Dendritic cell treated with granulocyte-macrophage colony-stimulating factor and Interleukin-4, amounts not matched to agents 40 ng/mL and 50 ng/mL, for 4 days (primary cell): ENCODE results near the gene EDAR.

ENCODE experiments used
- H3K27ac Mint-ChIP-seq: one replicate; pipeline ENCODE4 v1.8.0; 2022; ENCODE audit warnings: mild to moderate bottlenecking, mixed read lengths
- H3K27me3 Mint-ChIP-seq: one replicate; pipeline ENCODE4 v1.8.0; 2022; ENCODE audit warnings: mild to moderate bottlenecking, mixed read lengths
- H3K36me3 Mint-ChIP-seq: one replicate; pipeline ENCODE4 v1.8.0; 2022; ENCODE audit warnings: low read depth, mixed read lengths
- H3K4me1 Mint-ChIP-seq: one replicate; pipeline ENCODE4 v1.8.0; 2022; ENCODE audit warnings: low read depth, mixed read lengths
- H3K4me3 Mint-ChIP-seq: one replicate; pipeline ENCODE4 v1.8.0; 2022; ENCODE audit warnings: mild to moderate bottlenecking, moderate library complexity, mixed read lengths
- H3K9me3 Mint-ChIP-seq: one replicate; pipeline ENCODE4 v1.8.0; 2022; ENCODE audit warnings: mixed read lengths
- intact Hi-C: fragments of 100-400 bp; cut with micrococcal nuclease; formaldehyde crosslinking; loops from one replicate; pipeline ENCODE4 v1.15.0; 2022

Gene EDAR

GRCh38 chr2:108967757-108968156 lies 21.3 kb downstream of the EDAR start:
- intact Hi-C loops: no loop called here
- Mint-ChIP-seq H3K4me3 (no peak overlapping the region), H3K4me1 (no peaks in the 10 kb centered on the region), H3K27me3 (peaks cover 2% of the 10 kb centered on the region), H3K36me3 (no peaks in the 10 kb centered on the region), H3K9me3 (no peaks in the 10 kb centered on the region), H3K27ac (no peak overlapping the region)

DNA sequence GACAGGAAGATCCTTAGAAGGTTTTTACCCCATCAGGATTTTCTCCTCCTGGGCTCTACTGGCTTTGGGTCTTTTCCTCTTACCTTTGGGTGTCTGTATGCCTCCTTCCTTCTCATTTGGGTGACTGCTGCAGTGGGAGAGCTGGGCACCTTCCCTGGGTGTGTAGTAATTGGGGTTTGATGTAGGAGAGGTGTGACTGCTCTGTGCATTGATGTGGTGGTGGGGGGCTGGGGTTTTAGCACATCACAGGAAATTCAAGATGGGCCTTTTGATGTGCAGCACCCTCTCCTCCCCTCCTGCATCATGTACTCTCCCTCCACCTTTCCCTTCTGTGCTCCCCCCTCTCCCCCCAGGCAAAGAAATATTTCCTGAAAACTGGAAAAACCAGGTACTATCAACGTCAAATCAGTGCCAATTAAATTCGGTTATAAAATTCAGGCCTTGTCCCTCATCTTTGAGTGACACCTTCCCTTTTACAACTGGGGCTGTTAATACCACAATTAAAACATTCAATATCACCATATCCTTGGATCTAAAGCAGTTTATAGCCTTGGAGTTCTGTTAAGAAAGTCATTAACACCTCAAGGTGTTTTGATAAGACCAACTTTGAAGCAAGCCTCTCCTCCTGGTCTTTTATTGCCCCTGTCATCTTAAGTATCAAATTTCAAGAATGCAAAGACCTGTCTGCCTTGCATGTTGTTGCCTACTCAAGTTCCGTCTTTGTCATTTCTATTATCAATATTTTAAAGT lies 23.3 kb downstream of the EDAR start:
- Mint-ChIP-seq H3K4me3 (no peak overlapping the region), H3K9me3 (no peaks in the 10 kb centered on the region), H3K36me3 (no peaks in the 10 kb centered on the region), H3K27me3 (peaks cover 2% of the 10 kb centered on the region), H3K4me1 (no peaks in the 10 kb centered on the region), H3K27ac (no peak overlapping the region)
- intact Hi-C loops: no loop called here

DNA sequence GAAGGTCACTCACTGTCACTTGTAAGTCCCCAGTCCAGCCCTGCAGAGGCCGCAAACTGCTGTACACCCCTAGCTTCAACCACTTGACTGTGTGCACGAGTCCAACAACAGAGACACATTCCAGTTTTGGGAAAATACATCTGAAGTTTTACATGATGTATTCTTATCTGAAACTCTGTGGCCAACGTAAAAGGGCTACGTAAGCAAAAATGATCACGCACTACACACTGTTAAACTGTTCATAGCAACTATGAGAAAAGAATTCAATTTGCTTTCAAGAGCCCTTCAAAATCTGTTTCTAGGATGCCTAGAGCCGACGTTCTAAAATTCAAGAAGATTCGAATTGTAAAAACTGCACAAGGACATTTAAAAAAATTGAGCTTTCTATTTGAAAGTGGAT lies 26.0 kb downstream of the EDAR start:
- no peak overlapping the region for H3K4me3 Mint-ChIP-seq
- H3K36me3 Mint-ChIP-seq: no peaks in the 10 kb centered on the region
- no peak overlapping the region for H3K27ac Mint-ChIP-seq
- H3K27me3 Mint-ChIP-seq: no peaks in the 10 kb centered on the region
- no peaks in the 10 kb centered on the region for H3K4me1 Mint-ChIP-seq
- H3K9me3 Mint-ChIP-seq: no peaks in the 10 kb centered on the region
- intact Hi-C loops: no loop called here

DNA sequence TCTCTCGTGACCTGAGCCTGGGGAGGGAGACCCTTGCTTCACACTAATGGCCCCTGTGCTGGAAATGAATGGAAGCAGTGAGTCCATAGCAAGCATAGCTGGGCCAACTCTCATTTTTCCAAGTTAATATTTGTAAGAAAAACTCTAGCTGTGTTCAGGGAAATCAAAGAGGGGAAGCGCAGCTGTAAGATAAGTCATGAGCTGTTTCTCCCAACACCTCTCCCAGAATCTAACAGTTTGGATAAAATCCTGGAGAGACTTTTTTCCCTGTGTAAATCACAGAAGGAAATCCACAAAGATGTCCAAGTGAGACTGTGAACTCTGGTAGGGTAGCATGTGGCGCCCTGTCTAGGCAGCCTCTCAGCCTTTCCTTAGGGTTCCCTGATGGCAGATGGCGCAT lies 27.2 kb downstream of the EDAR start:
- H3K36me3 Mint-ChIP-seq: no peaks in the 10 kb centered on the region
- H3K9me3 Mint-ChIP-seq: no peaks in the 10 kb centered on the region
- H3K4me1 Mint-ChIP-seq: no peaks in the 10 kb centered on the region
- no peak overlapping the region for H3K4me3 Mint-ChIP-seq
- H3K27ac Mint-ChIP-seq: no peak overlapping the region
- H3K27me3 Mint-ChIP-seq: no peaks in the 10 kb centered on the region
- intact Hi-C loops: no loop called here

- intact Hi-C loops: no loop called here
- no peak overlapping the region for H3K4me3 Mint-ChIP-seq
- H3K9me3 Mint-ChIP-seq: no peaks in the 10 kb centered on the region
- H3K27me3 Mint-ChIP-seq: no peaks in the 10 kb centered on the region
- no peaks in the 10 kb centered on the region for H3K4me1 Mint-ChIP-seq
- H3K36me3 Mint-ChIP-seq: no peaks in the 10 kb centered on the region
- no peak overlapping the region for H3K27ac Mint-ChIP-seq
These were observed 29.0 kb downstream of the EDAR start for GRCh38 chr2:108960006-108960405.

GRCh38 chr2:108959401-108959800 lies 29.6 kb downstream of the EDAR start:
- Mint-ChIP-seq H3K4me1 (no peaks in the 10 kb centered on the region), H3K27me3 (no peaks in the 10 kb centered on the region), H3K36me3 (no peaks in the 10 kb centered on the region), H3K27ac (no peak overlapping the region), H3K9me3 (no peaks in the 10 kb centered on the region), H3K4me3 (no peak overlapping the region)
- intact Hi-C loops: no loop called here

- intact Hi-C loops: no loop called here
- H3K27me3 Mint-ChIP-seq: no peaks in the 10 kb centered on the region
- no peak overlapping the region for H3K4me3 Mint-ChIP-seq
- H3K36me3 Mint-ChIP-seq: no peaks in the 10 kb centered on the region
- H3K4me1 Mint-ChIP-seq: no peaks in the 10 kb centered on the region
- no peaks in the 10 kb centered on the region for H3K9me3 Mint-ChIP-seq
- H3K27ac Mint-ChIP-seq: no peak overlapping the region
These were observed 30.2 kb downstream of the EDAR start for GRCh38 chr2:108958632-108959341.

DNA sequence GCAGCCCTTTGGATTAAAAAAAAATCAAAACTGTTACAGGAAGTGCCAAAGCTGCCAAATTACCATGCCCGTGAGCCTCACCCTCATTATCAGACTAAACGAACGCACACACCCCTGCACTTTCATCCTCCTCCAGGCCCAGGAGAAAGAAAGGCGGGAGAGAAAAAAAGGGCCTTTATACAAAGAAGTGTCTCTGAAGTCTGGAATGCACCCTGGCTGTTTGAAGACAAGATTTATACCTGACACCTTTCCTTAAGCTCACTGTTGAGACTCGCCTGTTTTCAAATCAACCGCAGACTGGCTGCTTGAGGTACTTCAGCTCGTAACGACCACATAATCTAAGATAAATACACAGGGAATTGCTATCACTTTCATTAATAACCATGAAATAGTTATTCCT lies 31.0 kb downstream of the EDAR start:
- Mint-ChIP-seq H3K4me3 (no peak overlapping the region), H3K27ac (no peak overlapping the region), H3K36me3 (no peaks in the 10 kb centered on the region), H3K27me3 (no peaks in the 10 kb centered on the region), H3K4me1 (no peaks in the 10 kb centered on the region), H3K9me3 (no peaks in the 10 kb centered on the region)
- intact Hi-C loops: no loop called here

GRCh38 chr2:108956375-108956774 lies 32.6 kb downstream of the EDAR start:
- Mint-ChIP-seq H3K27me3 (no peaks in the 10 kb centered on the region), H3K9me3 (no peaks in the 10 kb centered on the region), H3K27ac (no peak overlapping the region), H3K4me3 (no peak overlapping the region), H3K36me3 (no peaks in the 10 kb centered on the region), H3K4me1 (no peaks in the 10 kb centered on the region)
- intact Hi-C loops: no loop called here

- Mint-ChIP-seq H3K4me3 (no peak overlapping the region), H3K4me1 (no peaks in the 10 kb centered on the region), H3K36me3 (no peaks in the 10 kb centered on the region), H3K9me3 (peaks cover 29% of the 10 kb centered on the region), H3K27ac (no peak overlapping the region), H3K27me3 (no peaks in the 10 kb centered on the region)
- intact Hi-C loops: no loop called here
These were observed 38.5 kb downstream of the EDAR start for GRCh38 chr2:108950369-108951135.

- no peaks in the 10 kb centered on the region for H3K36me3 Mint-ChIP-seq
- H3K27ac Mint-ChIP-seq: no peak overlapping the region
- no peaks in the 10 kb centered on the region for H3K27me3 Mint-ChIP-seq
- intact Hi-C loops: no loop called here
- H3K9me3 Mint-ChIP-seq: peaks cover 29% of the 10 kb centered on the region
- no peaks in the 10 kb centered on the region for H3K4me1 Mint-ChIP-seq
- H3K4me3 Mint-ChIP-seq: no peak overlapping the region
These were observed 39.4 kb downstream of the EDAR start for GRCh38 chr2:108949316-108950239.

GRCh38 chr2:108947271-108947907 lies 41.6 kb downstream of the EDAR start:
- intact Hi-C loops: no loop called here
- no peak overlapping the region for H3K27ac Mint-ChIP-seq
- H3K4me1 Mint-ChIP-seq: no peaks in the 10 kb centered on the region
- H3K9me3 Mint-ChIP-seq: peaks cover 29% of the 10 kb centered on the region
- H3K4me3 Mint-ChIP-seq: no peak overlapping the region
- no peaks in the 10 kb centered on the region for H3K36me3 Mint-ChIP-seq
- H3K27me3 Mint-ChIP-seq: no peaks in the 10 kb centered on the region

- H3K27ac Mint-ChIP-seq: no peak overlapping the region
- peaks cover 29% of the 10 kb centered on the region for H3K9me3 Mint-ChIP-seq
- no peaks in the 10 kb centered on the region for H3K4me1 Mint-ChIP-seq
- no peak overlapping the region for H3K4me3 Mint-ChIP-seq
- H3K36me3 Mint-ChIP-seq: no peaks in the 10 kb centered on the region
- no peaks in the 10 kb centered on the region for H3K27me3 Mint-ChIP-seq
- intact Hi-C loops: no loop called here
These were observed 42.6 kb downstream of the EDAR start for GRCh38 chr2:108946442-108946841.
